ENCODE results near the gene GNA12. TPM values are rescaled to one million over a fixed set of nuclear protein-coding genes. Genes with fewer than 3 reads are reported as not detected.

The GNA12 gene
- total RNA-seq, 4 donors from 2014 or later: 17.9 to 33.3 (median 21.7) TPM

- no peak overlapping the region for H3K27ac ChIP-seq
These were observed 66.1 kb downstream of the GNA12 start for GRCh38 chr7:2777898-2778535.

GRCh38 chr7:2776401-2776800 lies 67.7 kb downstream of the GNA12 start:
- H3K9me3 ChIP-seq: no peaks in the 10 kb centered on the region
- H3K4me1 ChIP-seq: no peaks in the 10 kb centered on the region
- H3K4me3 ChIP-seq (replicated peaks in 1 of 3): no peak overlapping the region
- H3K36me3 ChIP-seq: no peaks in the 10 kb centered on the region
- intact Hi-C loops (cut with DNase I): no loop called here
- TF ChIP-seq, protein P1, sequence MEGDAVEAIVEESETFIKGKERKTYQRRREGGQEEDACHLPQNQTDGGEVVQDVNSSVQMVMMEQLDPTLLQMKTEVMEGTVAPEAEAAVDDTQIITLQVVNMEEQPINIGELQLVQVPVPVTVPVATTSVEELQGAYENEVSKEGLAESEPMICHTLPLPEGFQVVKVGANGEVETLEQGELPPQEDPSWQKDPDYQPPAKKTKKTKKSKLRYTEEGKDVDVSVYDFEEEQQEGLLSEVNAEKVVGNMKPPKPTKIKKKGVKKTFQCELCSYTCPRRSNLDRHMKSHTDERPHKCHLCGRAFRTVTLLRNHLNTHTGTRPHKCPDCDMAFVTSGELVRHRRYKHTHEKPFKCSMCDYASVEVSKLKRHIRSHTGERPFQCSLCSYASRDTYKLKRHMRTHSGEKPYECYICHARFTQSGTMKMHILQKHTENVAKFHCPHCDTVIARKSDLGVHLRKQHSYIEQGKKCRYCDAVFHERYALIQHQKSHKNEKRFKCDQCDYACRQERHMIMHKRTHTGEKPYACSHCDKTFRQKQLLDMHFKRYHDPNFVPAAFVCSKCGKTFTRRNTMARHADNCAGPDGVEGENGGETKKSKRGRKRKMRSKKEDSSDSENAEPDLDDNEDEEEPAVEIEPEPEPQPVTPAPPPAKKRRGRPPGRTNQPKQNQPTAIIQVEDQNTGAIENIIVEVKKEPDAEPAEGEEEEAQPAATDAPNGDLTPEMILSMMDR (IDR thresholded peaks at IDR 0.05): no peak
- no peak overlapping the region for H3K27ac ChIP-seq
- 95 to 97% methylated on average over 12 of the region's 12 CpGs for WGBS, 2 donors
- no peak for DNase-seq
- H3K27me3 ChIP-seq: no peaks in the 10 kb centered on the region

More at GRCh38 chr7:2777898-2778535, 66.1 kb downstream of the GNA12 start:
- Histone ChIP-seq H3K36me3 (no peaks in the 10 kb centered on the region), H3K27me3 (no peaks in the 10 kb centered on the region), H3K4me1 (no peaks in the 10 kb centered on the region), H3K9me3 (no peaks in the 10 kb centered on the region), H3K4me3 (replicated peaks in 1 of 3) (no peak overlapping the region)
- 89 to 94% methylated on average over 8 of the region's 8 CpGs for WGBS, 2 donors
- no peak for TF ChIP-seq POLR2A (IDR thresholded peaks at IDR 0.05)
- TF ChIP-seq, protein P1 (IDR thresholded peaks at IDR 0.05): no peak
- no peak for DNase-seq
- intact Hi-C loops (cut with DNase I): no loop called here

DNA sequence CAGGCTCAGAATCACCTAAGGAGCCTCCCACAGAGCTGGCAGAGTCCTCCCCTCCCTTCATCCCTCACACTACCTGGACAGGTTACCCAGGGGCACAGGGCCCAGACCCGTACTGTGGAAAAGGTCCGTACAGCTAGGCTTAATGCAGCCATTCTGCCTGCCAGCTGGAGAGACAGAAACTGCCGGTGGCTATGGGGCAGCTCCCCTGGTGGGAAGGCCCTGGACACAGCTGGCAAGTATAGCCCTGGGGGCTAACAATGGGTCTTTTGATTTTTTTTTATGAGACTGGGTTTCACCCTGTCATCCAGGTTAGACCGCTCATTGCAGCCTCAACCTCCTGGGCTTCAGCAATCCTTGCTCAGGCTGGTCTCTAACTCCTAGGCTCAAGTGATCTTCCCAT lies 68.3 kb downstream of the GNA12 start:
- Histone ChIP-seq H3K9me3 (no peaks in the 10 kb centered on the region), H3K4me3 (replicated peaks in 1 of 3) (no peak overlapping the region), H3K36me3 (no peaks in the 10 kb centered on the region), H3K27ac (no peak overlapping the region), H3K27me3 (no peaks in the 10 kb centered on the region), H3K4me1 (no peaks in the 10 kb centered on the region)
- intact Hi-C loops (cut with DNase I): no loop called here
- no peak for TF ChIP-seq POLR2A (IDR thresholded peaks at IDR 0.05)
- TF ChIP-seq, protein P1 (IDR thresholded peaks at IDR 0.05): no peak
- no peak for DNase-seq
- WGBS, 2 donors: 87 to 92% methylated on average over 4 of the region's 4 CpGs

- Histone ChIP-seq H3K4me3 (replicated peaks in 1 of 3) (no peak overlapping the region), H3K27me3 (no peaks in the 10 kb centered on the region), H3K9me3 (no peaks in the 10 kb centered on the region), H3K4me1 (no peaks in the 10 kb centered on the region), H3K27ac (no peak overlapping the region), H3K36me3 (no peaks in the 10 kb centered on the region)
- TF ChIP-seq, protein P1 (IDR thresholded peaks at IDR 0.05): no peak
- TF ChIP-seq POLR2A (IDR thresholded peaks at IDR 0.05): no peak
- DNase-seq: no peak
- intact Hi-C loops (cut with DNase I): no loop called here
- WGBS, 2 donors: 90% methylated on average over 14 of the region's 14 CpGs
These were observed 68.7 kb downstream of the GNA12 start for GRCh38 chr7:2775376-2775775.

- intact Hi-C loops (cut with DNase I): no loop called here
- 93 to 98% methylated on average over 7 of the region's 7 CpGs for WGBS, 2 donors
- Histone ChIP-seq H3K4me3 (replicated peaks in 1 of 3) (no peak overlapping the region), H3K27me3 (no peaks in the 10 kb centered on the region), H3K36me3 (no peaks in the 10 kb centered on the region), H3K4me1 (no peaks in the 10 kb centered on the region), H3K9me3 (no peaks in the 10 kb centered on the region), H3K27ac (no peak overlapping the region)
- DNase-seq: no peak
- TF ChIP-seq, protein P1 (IDR thresholded peaks at IDR 0.05): no peak
- no peak for TF ChIP-seq POLR2A (IDR thresholded peaks at IDR 0.05)
These were observed 69.2 kb downstream of the GNA12 start for GRCh38 chr7:2774935-2775334.

Measured in thyroid gland (tissue), 4 donors.